Neural cell (in vitro differentiated cells): ENCODE results near the gene TOP2B. TPM values are rescaled to one million over a fixed set of nuclear protein-coding genes. Genes with fewer than 3 reads are reported as not detected.

Source experiments
- H2AFZ ChIP-seq: fragments of 200-600, 300-800 bp; sonication (generic), shearing (Covaris generic); 2 replicates; pipeline ENCODE4 v1.6.0; 2014; ENCODE audit warnings: low read depth, mild to moderate bottlenecking, antibody characterized with exemption, low read length, moderate library complexity
- H3F3A ChIP-seq: fragments of 200-600 bp; shearing (Covaris generic); 2 replicates; pipeline ENCODE4 v1.6.1; 2016; ENCODE audit warnings: mild to moderate bottlenecking, moderate library complexity, mixed read lengths, antibody characterized with exemption, low read length; ENCODE audit not compliant: insufficient read depth, poor library complexity, severe bottlenecking
- H3K27ac ChIP-seq: fragments of 200-600, 300-800 bp; sonication (generic), shearing (Covaris generic); 2 replicates; pipeline ENCODE4 v1.5.1; 2014; ENCODE audit warnings: mild to moderate bottlenecking, low read length, moderate library complexity
- H3K27me3 ChIP-seq: fragments of 300-800, 200-600 bp; sonication (generic), shearing (Covaris generic); 2 replicates; pipeline ENCODE4 v1.6.0; 2014; ENCODE audit warnings: mild to moderate bottlenecking, low read depth, low read length, moderate library complexity; ENCODE audit not compliant: insufficient read depth
- H3K36me3 ChIP-seq: fragments of 300-800, 200-600 bp; sonication (generic), shearing (Covaris generic); 2 replicates; pipeline ENCODE4 v1.5.1; 2014; ENCODE audit warnings: mild to moderate bottlenecking, antibody characterized with exemption, low read length, moderate library complexity; ENCODE audit not compliant: insufficient read depth
- H3K4me2 ChIP-seq: fragments of 300-800, 200-600 bp; sonication (generic), shearing (Covaris generic); 2 replicates; pipeline ENCODE4 v1.6.0; 2014; ENCODE audit warnings: mild to moderate bottlenecking, low read length
- H3K4me3 ChIP-seq: fragments of 300-800, 200-600 bp; sonication (generic), shearing (Covaris generic); 2 replicates; pipeline ENCODE4 v1.5.1; 2014; ENCODE audit warnings: mild to moderate bottlenecking, low read length, moderate library complexity
- H3K79me2 ChIP-seq: fragments of 200-600 bp; shearing (Covaris generic); replicated peaks from 2 replicates; pipeline ENCODE4 v1.6.0; 2014; ENCODE audit warnings: mild to moderate bottlenecking, low read length, moderate library complexity; ENCODE audit not compliant: insufficient read depth
- H3K9ac ChIP-seq: fragments of 300-800, 200-600 bp; sonication (generic), shearing (Covaris generic); 2 replicates; pipeline ENCODE4 v1.6.1; 2016; ENCODE audit warnings: mild to moderate bottlenecking, low read length, mixed read lengths
- H3K9me2 ChIP-seq: fragments of 200-600 bp; shearing (Covaris generic); 2 replicates; pipeline ENCODE4 v1.6.1; 2016; ENCODE audit warnings: mild to moderate bottlenecking, low read length, mixed read lengths; ENCODE audit not compliant: insufficient read depth
- H3K9me3 ChIP-seq: fragments of 200-600, 300-800 bp; sonication (generic), shearing (Covaris generic); 2 replicates; pipeline ENCODE4 v1.6.1; 2016; ENCODE audit warnings: mild to moderate bottlenecking, mixed run types, low read length, moderate library complexity, mixed read lengths
- H4K20me1 ChIP-seq: fragments of 200-600 bp; shearing (Covaris generic); 2 replicates; pipeline ENCODE4 v1.6.1; 2016; ENCODE audit warnings: mild to moderate bottlenecking, mixed run types; ENCODE audit not compliant: insufficient read depth
- EP300 ChIP-seq: fragments of 450-650 bp; conservative IDR thresholded peaks from 2 replicates; pipeline ENCODE4 v1.6.1; 2014; ENCODE audit warnings: antibody characterized with exemption, mild to moderate bottlenecking, moderate library complexity; ENCODE audit not compliant: poor library complexity, severe bottlenecking
- EZH2 ChIP-seq: fragments of 200-600, 300-800 bp; shearing (Covaris generic), sonication (generic); IDR thresholded peaks from 2 replicates; pipeline ENCODE4 v1.6.1; 2014; ENCODE audit warnings: antibody characterized with exemption, low read length, borderline replicate concordance, mild to moderate bottlenecking; ENCODE audit not compliant: insufficient read depth, poor library complexity, severe bottlenecking
- MXI1 ChIP-seq: fragments of 450-650 bp; conservative IDR thresholded peaks from 2 replicates; pipeline ENCODE4 v1.6.1; 2014; ENCODE audit warnings: antibody characterized with exemption, mild to moderate bottlenecking; ENCODE audit not compliant: poor library complexity, severe bottlenecking
- POLR2AphosphoS5 ChIP-seq: IDR thresholded peaks from 2 replicates; pipeline ENCODE4 v1.6.1; 2012
- RAD21 ChIP-seq: fragments of 450-650 bp; conservative IDR thresholded peaks from 2 replicates; pipeline ENCODE4 v1.6.1; 2014; ENCODE audit warnings: antibody characterized with exemption, mild to moderate bottlenecking, moderate library complexity
- SMC3 ChIP-seq: fragments of 450-650 bp; conservative IDR thresholded peaks from 2 replicates; pipeline ENCODE4 v1.6.1; 2014; ENCODE audit warnings: antibody characterized with exemption, mild to moderate bottlenecking, moderate library complexity; ENCODE audit not compliant: poor library complexity
- TAF1 ChIP-seq: IDR thresholded peaks from 2 replicates; pipeline ENCODE4 v1.6.1; 2012; ENCODE audit warnings: low read depth
- polyA plus RNA-seq: library from polyadenylated mRNA; depleted of rRNA; stranded (reverse); fragments of >200 nt; gene quantifications from 2 replicates; pipeline ENCODE4 v1.2.3, GENCODE V29; 2014
- TF ChIP-seq, protein P1 (sequence below): IDR thresholded peaks from 2 replicates; pipeline ENCODE4 v1.6.1; 2012; ENCODE audit warnings: borderline replicate concordance
- TF ChIP-seq, protein P2 (sequence below): fragments of 450-650 bp; IDR thresholded peaks from 2 replicates; pipeline ENCODE4 v1.5.1; 2014; ENCODE audit warnings: antibody characterized with exemption, mild to moderate bottlenecking, moderate library complexity; ENCODE audit not compliant: poor library complexity, severe bottlenecking

TOP2B gene
- polyA plus RNA-seq, 1 donor from 2014 or later: 440 TPM

- Histone ChIP-seq H3K27ac (no peak overlapping the region), H3K4me3 (no peak overlapping the region), H3K36me3 (no peaks in the 10 kb centered on the region), H3K27me3 (no peaks in the 10 kb centered on the region), H3F3A (no peaks in the 10 kb centered on the region), H3K9me3 (no peaks in the 10 kb centered on the region), H3K9ac (no peak overlapping the region), H4K20me1 (no peaks in the 10 kb centered on the region), H3K79me2 (no peaks in the 10 kb centered on the region), H2AFZ (no peak overlapping the region), H3K4me2 (no peak overlapping the region), H3K9me2 (no peaks in the 10 kb centered on the region)
- no peak for TF ChIP-seq RAD21
- no peak for TF ChIP-seq SMC3
- no peak for TF ChIP-seq EZH2
- TF ChIP-seq TAF1: no peak
- TF ChIP-seq POLR2AphosphoS5: no peak
- TF ChIP-seq, protein P1, sequence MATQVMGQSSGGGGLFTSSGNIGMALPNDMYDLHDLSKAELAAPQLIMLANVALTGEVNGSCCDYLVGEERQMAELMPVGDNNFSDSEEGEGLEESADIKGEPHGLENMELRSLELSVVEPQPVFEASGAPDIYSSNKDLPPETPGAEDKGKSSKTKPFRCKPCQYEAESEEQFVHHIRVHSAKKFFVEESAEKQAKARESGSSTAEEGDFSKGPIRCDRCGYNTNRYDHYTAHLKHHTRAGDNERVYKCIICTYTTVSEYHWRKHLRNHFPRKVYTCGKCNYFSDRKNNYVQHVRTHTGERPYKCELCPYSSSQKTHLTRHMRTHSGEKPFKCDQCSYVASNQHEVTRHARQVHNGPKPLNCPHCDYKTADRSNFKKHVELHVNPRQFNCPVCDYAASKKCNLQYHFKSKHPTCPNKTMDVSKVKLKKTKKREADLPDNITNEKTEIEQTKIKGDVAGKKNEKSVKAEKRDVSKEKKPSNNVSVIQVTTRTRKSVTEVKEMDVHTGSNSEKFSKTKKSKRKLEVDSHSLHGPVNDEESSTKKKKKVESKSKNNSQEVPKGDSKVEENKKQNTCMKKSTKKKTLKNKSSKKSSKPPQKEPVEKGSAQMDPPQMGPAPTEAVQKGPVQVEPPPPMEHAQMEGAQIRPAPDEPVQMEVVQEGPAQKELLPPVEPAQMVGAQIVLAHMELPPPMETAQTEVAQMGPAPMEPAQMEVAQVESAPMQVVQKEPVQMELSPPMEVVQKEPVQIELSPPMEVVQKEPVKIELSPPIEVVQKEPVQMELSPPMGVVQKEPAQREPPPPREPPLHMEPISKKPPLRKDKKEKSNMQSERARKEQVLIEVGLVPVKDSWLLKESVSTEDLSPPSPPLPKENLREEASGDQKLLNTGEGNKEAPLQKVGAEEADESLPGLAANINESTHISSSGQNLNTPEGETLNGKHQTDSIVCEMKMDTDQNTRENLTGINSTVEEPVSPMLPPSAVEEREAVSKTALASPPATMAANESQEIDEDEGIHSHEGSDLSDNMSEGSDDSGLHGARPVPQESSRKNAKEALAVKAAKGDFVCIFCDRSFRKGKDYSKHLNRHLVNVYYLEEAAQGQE: no peak
- no peak for TF ChIP-seq EP300
- TF ChIP-seq, protein P2, sequence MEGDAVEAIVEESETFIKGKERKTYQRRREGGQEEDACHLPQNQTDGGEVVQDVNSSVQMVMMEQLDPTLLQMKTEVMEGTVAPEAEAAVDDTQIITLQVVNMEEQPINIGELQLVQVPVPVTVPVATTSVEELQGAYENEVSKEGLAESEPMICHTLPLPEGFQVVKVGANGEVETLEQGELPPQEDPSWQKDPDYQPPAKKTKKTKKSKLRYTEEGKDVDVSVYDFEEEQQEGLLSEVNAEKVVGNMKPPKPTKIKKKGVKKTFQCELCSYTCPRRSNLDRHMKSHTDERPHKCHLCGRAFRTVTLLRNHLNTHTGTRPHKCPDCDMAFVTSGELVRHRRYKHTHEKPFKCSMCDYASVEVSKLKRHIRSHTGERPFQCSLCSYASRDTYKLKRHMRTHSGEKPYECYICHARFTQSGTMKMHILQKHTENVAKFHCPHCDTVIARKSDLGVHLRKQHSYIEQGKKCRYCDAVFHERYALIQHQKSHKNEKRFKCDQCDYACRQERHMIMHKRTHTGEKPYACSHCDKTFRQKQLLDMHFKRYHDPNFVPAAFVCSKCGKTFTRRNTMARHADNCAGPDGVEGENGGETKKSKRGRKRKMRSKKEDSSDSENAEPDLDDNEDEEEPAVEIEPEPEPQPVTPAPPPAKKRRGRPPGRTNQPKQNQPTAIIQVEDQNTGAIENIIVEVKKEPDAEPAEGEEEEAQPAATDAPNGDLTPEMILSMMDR: no peak
- no peak for TF ChIP-seq MXI1
Observed at GRCh38 chr3:25581335-25581734, 83.4 kb downstream of the TOP2B start.

- no peak overlapping the region for H3K4me2 ChIP-seq
- H4K20me1 ChIP-seq: no peaks in the 10 kb centered on the region
- H3K27me3 ChIP-seq: no peaks in the 10 kb centered on the region
- no peak for TF ChIP-seq SMC3
- no peak for TF ChIP-seq POLR2AphosphoS5
- TF ChIP-seq, protein P1: no peak
- TF ChIP-seq EP300: no peak
- H3K36me3 ChIP-seq: no peaks in the 10 kb centered on the region
- no peaks in the 10 kb centered on the region for H3K9me3 ChIP-seq
- no peak overlapping the region for H3K9ac ChIP-seq
- H3K9me2 ChIP-seq: no peaks in the 10 kb centered on the region
- no peak overlapping the region for H3K27ac ChIP-seq
- no peaks in the 10 kb centered on the region for H3F3A ChIP-seq
- no peaks in the 10 kb centered on the region for H3K79me2 ChIP-seq
- no peak overlapping the region for H3K4me3 ChIP-seq
- H2AFZ ChIP-seq: no peak overlapping the region
Observed at GRCh38 chr3:25580534-25580933, 84.2 kb downstream of the TOP2B start.
